Measurements from ENCODE around the gene SSR4. TPM values are rescaled to one million over a fixed set of nuclear protein-coding genes. Genes with fewer than 3 reads are reported as not detected.

SSR4 gene
- total RNA-seq, 1 donor from 2014 or later: 277 TPM

- TF ChIP-seq CTCF (IDR thresholded peaks at IDR 0.05; ENCODE audit: partially characterized antibody, unreplicated experiment): no peak
- Mint-ChIP-seq H3K27me3 (ENCODE audit: unreplicated experiment) (no peaks in the 10 kb centered on the region), H3K4me1 (ENCODE audit: low read depth, unreplicated experiment) (no peaks in the 10 kb centered on the region), H3K27ac (ENCODE audit: unreplicated experiment) (no peak overlapping the region), H3K4me3 (ENCODE audit: unreplicated experiment) (no peak overlapping the region), H3K36me3 (ENCODE audit: unreplicated experiment) (no peaks in the 10 kb centered on the region), H3K9me3 (ENCODE audit: unreplicated experiment) (peaks cover 1% of the 10 kb centered on the region)
- no peak for DNase-seq
Measured at GRCh38 chrX:153782871-153783270, 11.6 kb upstream of the SSR4 start.

GRCh38 chrX:153783378-153784013 is 11.0 kb upstream of the SSR4 start:
- peaks cover 1% of the 10 kb centered on the region for H3K9me3 Mint-ChIP-seq (ENCODE audit: unreplicated experiment)

GRCh38 chrX:153784325-153784967 is 10.0 kb upstream of the SSR4 start:
- Mint-ChIP-seq H3K9me3 (ENCODE audit: unreplicated experiment) (peaks cover 1% of the 10 kb centered on the region), H3K36me3 (ENCODE audit: unreplicated experiment) (no peaks in the 10 kb centered on the region), H3K27me3 (ENCODE audit: unreplicated experiment) (no peaks in the 10 kb centered on the region), H3K27ac (ENCODE audit: unreplicated experiment) (no peak overlapping the region), H3K4me1 (ENCODE audit: low read depth, unreplicated experiment) (no peaks in the 10 kb centered on the region), H3K4me3 (ENCODE audit: unreplicated experiment) (no peak overlapping the region)
- TF ChIP-seq CTCF (IDR thresholded peaks at IDR 0.05; ENCODE audit: partially characterized antibody, unreplicated experiment): no peak
- DNase-seq: no peak

More at GRCh38 chrX:153783378-153784013, 11.0 kb upstream of the SSR4 start:
- H3K4me3 Mint-ChIP-seq (ENCODE audit: unreplicated experiment): no peak overlapping the region
- no peaks in the 10 kb centered on the region for H3K4me1 Mint-ChIP-seq (ENCODE audit: low read depth, unreplicated experiment)
- H3K27ac Mint-ChIP-seq (ENCODE audit: unreplicated experiment): peak overlapping the region; percentile 43
- H3K36me3 Mint-ChIP-seq (ENCODE audit: unreplicated experiment): no peaks in the 10 kb centered on the region
- H3K27me3 Mint-ChIP-seq (ENCODE audit: unreplicated experiment): no peaks in the 10 kb centered on the region
- no peak for TF ChIP-seq CTCF (IDR thresholded peaks at IDR 0.05; ENCODE audit: partially characterized antibody, unreplicated experiment)
- DNase-seq: no peak

GRCh38 chrX:153786669-153787068 is 7.8 kb upstream of the SSR4 start:
- Mint-ChIP-seq H3K27ac (ENCODE audit: unreplicated experiment) (no peak overlapping the region), H3K4me1 (ENCODE audit: low read depth, unreplicated experiment) (no peaks in the 10 kb centered on the region), H3K36me3 (ENCODE audit: unreplicated experiment) (no peaks in the 10 kb centered on the region), H3K9me3 (ENCODE audit: unreplicated experiment) (peaks cover 1% of the 10 kb centered on the region), H3K27me3 (ENCODE audit: unreplicated experiment) (no peaks in the 10 kb centered on the region), H3K4me3 (ENCODE audit: unreplicated experiment) (no peak overlapping the region)
- TF ChIP-seq CTCF (IDR thresholded peaks at IDR 0.05; ENCODE audit: partially characterized antibody, unreplicated experiment): no peak
- no peak for DNase-seq

GRCh38 chrX:153789654-153790053 is 4.8 kb upstream of the SSR4 start:
- DNase-seq: no peak
- H3K9me3 Mint-ChIP-seq (ENCODE audit: unreplicated experiment): peaks cover 6% of the 10 kb centered on the region
- no peak overlapping the region for H3K27ac Mint-ChIP-seq (ENCODE audit: unreplicated experiment)
- H3K4me3 Mint-ChIP-seq (ENCODE audit: unreplicated experiment): no peak overlapping the region
- H3K4me1 Mint-ChIP-seq (ENCODE audit: low read depth, unreplicated experiment): peaks cover 5% of the 10 kb centered on the region
- H3K27me3 Mint-ChIP-seq (ENCODE audit: unreplicated experiment): no peaks in the 10 kb centered on the region
- no peaks in the 10 kb centered on the region for H3K36me3 Mint-ChIP-seq (ENCODE audit: unreplicated experiment)
- TF ChIP-seq CTCF (IDR thresholded peaks at IDR 0.05; ENCODE audit: partially characterized antibody, unreplicated experiment): no peak

Data from glutamatergic neuron (in vitro differentiated cells).